GM18517 (cell line): ENCODE results near the gene BOD1.

Experiments
- ATAC-seq: cut with Tn5 transposase; IDR thresholded peaks from one replicate; pipeline ENCODE4 v1.9.1; 2021; ENCODE audit warnings: mild to moderate bottlenecking, moderate library complexity; ENCODE audit not compliant: unreplicated experiment

BOD1 gene

DNA sequence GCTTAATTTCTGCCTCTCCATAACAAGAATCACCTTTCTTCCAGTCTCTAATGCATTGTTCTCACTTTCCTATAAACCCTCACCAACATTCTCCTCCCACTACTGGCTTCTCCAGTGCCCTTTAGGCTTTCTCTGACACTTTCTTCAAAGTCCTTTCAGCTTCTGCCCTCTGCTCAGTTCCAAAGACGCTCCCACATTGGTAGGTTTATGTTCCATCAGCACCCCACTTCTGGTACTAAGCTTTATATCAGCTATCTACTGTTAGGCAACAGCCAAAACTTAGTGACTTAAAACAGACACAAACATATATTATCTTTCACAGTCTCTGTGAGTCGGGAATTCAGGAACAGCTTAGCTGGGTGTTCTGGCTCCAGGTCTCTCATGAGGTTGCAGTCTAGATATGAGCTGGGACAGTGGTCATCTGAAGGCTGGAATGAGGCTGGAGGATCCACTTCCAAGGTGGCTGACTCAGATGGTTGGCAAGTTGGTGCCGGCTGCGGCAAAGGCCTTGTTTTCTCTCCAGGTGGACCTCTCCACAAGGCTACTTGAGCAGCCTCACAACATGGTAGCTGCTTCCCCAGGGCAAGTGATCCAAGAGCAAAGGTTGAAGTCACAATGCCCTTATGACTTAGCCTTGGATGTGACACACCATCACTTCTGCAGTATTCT lies 37.4 kb downstream of the BOD1 start:
- no peak for ATAC-seq

- no peak for ATAC-seq
Measured at GRCh38 chr5:173577817-173578216, 38.6 kb downstream of the BOD1 start.

DNA sequence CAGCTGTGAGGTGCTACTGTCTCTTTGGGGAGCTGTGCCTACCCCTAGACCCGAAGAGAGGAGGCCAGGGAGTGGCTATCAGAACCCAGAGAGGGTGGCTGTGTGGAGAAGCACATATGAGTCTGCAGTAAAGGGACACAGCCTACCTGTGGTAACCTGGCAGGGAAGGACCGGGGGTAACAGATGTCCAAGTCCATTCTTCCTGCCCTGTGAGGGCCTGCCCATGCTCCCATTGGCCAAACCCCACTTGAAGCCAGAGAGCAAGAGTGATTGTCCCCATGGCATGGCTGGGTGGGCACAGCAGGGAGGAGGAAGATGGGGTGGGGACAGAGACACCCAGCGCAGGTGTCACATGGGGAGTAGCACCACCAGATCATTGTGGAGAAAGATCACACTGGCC lies 39.3 kb downstream of the BOD1 start:
- no peak for ATAC-seq

DNA sequence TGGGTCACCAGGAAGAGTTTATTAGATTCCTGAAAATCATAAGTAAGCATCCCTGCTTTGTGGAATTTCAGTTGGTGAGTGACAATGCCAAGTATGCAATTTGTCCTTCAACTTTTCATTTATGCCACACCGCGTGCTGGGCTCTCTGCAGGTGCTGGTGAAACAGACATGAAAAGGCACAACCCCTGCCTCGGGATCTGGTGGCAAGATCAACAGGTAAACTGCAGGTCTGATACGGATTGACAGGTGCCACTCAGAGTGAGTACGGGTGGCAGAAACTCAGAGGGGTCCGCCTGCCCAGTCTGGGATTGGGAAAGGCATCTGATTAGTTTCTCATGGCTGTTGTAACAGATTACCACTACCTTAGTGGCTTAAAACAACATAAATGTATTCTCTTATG lies 40.5 kb downstream of the BOD1 start:
- ATAC-seq: no peak

DNA sequence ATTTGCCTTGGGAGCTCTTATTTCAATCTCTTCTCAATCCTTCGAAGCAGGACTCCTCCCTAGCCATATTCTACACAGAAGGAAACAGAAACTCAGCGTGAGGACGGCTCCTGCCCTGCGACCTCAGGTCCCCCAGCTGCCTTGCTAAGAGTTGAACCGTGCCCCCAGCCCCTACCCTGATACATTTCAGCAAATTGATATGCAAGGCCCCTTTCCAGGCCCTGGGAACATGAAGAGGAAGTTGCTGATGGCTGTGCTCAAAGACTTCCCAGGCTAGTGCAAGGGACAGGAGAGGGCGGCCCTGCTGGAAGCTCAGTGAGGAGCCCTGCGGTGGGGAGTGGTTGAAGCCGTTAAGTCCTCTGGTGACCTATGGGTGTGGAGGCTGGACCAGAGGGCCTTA lies 41.5 kb downstream of the BOD1 start:
- ATAC-seq: no peak

- ATAC-seq: no peak
Measured at GRCh38 chr5:173573126-173573960, 43.1 kb downstream of the BOD1 start.

GRCh38 chr5:173572431-173573125 lies 43.9 kb downstream of the BOD1 start:
- ATAC-seq: no peak

DNA sequence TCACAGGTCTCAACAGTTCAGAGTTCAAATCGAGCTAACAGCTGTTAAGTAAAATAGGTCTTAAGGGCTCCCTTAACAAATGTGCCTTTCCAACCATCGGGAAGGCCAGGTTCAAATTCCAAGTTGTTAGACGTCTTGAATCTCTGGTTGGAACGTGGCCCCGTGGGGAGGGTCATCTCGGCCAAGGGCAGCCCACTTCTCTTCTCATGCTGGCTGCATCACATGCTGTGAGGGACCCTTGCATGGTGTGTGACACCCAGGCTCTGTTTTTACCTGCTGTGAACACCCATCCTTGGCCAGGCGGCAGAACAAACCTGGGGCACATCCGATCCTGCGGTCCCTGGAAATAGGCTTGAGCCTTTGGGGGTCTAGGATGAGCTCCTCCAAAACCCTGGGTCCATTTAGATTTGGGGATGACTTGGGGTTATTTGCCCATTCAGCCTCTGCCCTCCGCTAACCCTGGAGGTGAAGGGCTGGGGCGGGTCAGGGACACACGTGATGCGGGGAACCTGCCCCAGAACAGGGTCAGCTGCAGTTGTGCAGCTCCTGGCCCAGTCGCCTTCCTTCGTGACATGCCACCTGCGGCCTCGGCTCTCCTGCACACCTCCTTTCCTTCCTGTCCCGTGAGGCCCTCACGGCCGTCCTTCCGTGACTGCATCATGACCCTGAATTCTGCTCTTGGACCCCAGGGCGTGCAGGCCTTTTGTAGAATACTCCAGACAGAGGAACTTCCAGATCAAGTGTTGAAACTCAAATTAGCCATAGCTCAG lies 45.9 kb downstream of the BOD1 start:
- ATAC-seq: no peak

DNA sequence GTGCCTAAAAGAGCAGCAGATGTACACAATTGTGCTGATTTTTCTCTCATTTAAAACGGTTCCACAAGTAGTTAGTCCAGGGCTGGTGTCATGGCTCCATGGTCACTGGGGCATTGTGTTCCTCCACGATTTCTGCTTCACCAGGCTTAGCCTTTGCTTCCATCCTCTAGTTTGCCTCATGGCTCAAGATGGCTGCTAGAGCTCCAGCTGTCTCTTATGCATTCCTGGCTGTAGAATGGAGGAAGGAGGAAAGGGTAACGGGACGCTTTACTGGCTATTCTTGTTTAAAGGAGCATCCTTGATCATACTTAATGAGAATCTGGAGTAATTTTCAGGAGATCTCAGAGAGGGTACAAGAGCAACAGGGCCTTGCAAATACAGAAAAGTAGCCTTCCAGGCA lies 47.7 kb downstream of the BOD1 start:
- ATAC-seq: no peak

DNA sequence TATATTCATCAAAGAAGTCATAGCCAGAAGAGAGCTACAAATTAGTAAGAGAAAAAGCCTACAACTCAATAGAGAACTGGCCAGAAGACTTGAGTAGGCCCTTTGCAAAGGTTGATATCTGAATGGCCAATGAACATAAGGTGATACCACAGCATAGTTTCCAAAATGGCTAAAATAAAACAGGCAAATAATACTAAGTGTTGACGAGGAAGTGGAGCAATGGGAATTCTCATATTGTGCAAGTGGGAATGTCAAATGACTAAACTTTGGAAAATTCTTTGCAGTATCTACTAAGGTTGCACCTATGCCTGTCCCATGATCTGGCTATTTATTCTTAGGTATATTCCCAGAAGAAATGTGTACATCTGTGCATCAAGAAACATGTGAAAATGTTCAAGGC lies 48.3 kb downstream of the BOD1 start:
- ATAC-seq: no peak

DNA sequence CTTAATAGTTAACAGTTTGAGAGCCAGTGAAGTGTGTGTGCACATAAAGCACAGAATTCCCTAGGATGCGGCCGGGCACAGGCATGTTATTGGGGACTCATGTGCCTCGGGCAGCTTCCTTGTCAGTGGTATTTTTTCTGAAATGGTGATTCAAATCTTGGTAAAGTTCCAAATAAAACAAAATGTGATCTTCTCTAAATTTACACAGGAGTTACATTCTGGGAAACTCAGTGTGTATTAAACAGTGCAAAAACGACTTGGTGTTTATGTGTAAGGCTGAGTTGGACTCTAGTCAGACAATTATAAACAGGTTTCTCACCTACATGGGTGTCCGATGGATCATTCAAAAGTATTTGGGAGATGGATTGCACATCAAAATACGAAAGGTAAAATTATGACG lies 48.9 kb downstream of the BOD1 start:
- ATAC-seq: no peak

DNA sequence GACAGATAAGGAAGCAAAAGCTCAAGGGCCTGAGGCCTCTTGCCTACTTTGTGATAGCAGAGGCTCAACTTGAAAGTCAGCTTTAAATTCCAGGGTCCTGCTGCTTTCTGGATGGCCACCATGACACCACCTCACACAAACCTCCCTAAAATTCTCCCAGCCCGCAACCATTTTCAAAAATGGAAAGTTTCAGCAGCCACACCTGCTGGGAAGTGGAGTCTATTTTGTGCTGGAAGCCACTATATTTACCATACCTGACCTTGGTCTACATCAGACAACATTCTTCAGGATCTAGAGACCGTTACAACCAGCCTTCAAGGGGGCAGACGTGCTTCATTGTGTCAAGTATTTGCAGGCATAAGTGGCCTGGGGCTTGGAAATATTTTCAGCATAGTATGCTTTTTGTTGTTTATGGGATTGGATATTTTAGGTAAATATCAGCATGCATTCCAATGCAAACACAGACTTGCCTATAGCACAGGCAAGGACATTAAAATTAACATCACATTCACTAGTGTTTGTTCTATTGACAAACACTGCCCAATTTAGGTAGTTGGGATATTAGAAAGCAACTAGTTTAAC lies 50.9 kb downstream of the BOD1 start:
- ATAC-seq: no peak

DNA sequence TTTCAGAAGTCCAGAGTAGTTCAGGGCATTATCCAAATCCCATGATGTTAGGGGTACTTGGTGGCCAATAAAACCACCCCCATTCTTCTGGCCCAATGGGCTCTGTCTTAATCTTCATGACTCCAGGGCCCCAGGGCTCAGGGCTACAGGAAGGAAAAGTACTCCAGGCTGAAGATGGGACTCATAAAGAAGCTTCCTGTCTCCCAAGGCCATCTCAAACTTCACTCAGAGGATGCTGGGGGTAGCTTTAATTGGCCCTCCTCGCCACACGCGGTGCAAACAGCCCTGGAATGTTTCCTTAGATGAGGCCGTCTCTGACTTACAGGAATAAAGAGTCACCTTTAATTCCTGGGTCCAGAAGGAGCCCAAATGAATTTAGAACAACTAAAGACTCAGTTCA lies 52.3 kb downstream of the BOD1 start:
- ATAC-seq: no peak

DNA sequence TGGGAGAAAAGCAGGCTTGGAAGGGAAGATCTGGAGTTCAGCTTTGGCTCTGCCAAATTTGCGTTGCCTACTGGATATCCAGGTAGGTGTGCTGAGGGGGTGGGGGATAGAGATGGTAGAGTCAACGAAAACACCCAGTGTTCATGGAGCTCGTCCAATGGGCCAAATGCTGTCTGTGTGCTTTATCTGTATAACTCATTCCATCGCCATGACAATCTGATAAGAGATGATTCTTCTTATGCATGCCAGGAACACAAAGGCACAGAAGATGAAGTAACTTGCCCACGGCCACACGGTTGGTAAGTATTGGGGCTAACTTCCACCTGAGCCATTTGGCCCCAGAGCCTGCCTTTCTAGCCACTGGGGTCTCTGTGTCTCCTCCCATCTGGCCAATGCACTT lies 53.2 kb downstream of the BOD1 start:
- ATAC-seq: no peak

DNA sequence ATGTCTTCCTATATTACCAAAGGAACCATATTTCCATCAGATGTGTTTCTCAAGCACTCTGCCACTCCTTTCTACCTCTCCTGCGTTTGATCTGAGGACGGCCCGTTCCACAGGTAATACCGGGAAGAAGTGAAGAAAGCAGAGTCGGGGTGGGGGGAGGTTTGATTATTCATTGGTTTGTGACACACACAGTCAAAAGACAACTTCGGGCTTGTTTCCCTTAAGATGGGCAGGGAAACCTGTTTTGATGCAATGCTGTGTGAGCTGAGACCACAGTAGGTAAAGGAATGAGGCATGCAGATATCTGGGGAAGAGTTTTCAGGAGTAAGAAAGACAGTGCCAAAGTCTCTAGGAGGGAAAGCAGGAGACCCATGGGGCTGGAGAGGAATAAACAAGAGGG lies 54.0 kb downstream of the BOD1 start:
- no peak for ATAC-seq
